ENCODE results near the gene GPR142.

DNA sequence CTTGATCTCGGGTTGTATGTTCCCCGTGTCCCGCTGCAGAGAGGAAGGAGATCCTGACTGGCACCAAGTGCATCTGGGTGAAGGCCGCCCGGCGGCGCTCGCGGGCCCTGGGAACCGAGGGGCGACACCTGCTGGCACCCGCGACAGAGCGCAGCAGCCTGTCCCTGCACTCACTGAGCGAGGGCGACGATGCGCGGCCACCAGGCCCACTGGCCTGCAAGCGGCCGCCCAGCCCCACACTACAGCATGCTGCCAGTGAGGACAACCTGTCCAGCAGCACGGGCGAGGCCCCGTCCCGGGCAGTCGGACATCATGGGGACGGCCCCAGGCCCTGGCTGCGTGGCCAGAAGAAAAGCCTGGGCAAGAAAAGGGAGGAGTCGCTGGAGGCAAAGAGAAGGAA, 13.2 kb upstream of the GPR142 start:
- no peak for TF ChIP-seq GATA3 (IDR thresholded peaks at IDR 0.05; ENCODE audit: low read depth, low read length)
- TF ChIP-seq GATA2 (IDR thresholded peaks at IDR 0.05; ENCODE audit: low read depth, low read length), result no peak
